WTC11 (cell line): ENCODE results near the gene NEK4.

Experiments used
- CTCF ChIP-seq: fragments of 200-600 bp; IDR thresholded peaks from 2 replicates; pipeline ENCODE4 v1.8.0; 2022; ENCODE audit warnings: antibody characterized with exemption
- E2F4 ChIP-seq: sonication (generic); formaldehyde crosslinking; IDR thresholded peaks from 2 replicates; pipeline ENCODE4 v1.8.1; 2022; ENCODE audit warnings: low read depth, mild to moderate bottlenecking, moderate library complexity, missing genetic modification reagents, borderline replicate concordance
- IRF2 ChIP-seq: sonication (generic); formaldehyde crosslinking; IDR thresholded peaks from 2 replicates; pipeline ENCODE4 v1.8.0; 2022; ENCODE audit warnings: low read depth, missing genetic modification reagents, borderline replicate concordance
- JUN ChIP-seq: sonication (generic); formaldehyde crosslinking; IDR thresholded peaks from 2 replicates; pipeline ENCODE4 v1.8.0; 2023; ENCODE audit warnings: mild to moderate bottlenecking, missing genetic modification reagents
- NFYB ChIP-seq: sonication (generic); formaldehyde crosslinking; conservative IDR thresholded peaks from 2 replicates; pipeline ENCODE4 v1.8.0; 2022; ENCODE audit warnings: low read depth, missing genetic modification reagents
- TCF7 ChIP-seq: sonication (generic); formaldehyde crosslinking; IDR thresholded peaks from 2 replicates; pipeline ENCODE4 v1.8.0; 2022; ENCODE audit warnings: mild to moderate bottlenecking, low read depth, missing genetic modification reagents, moderate library complexity
- TP53 ChIP-seq: sonication (generic); formaldehyde crosslinking; IDR thresholded peaks from 2 replicates; pipeline ENCODE4 v1.8.1; 2023; ENCODE audit warnings: mild to moderate bottlenecking, missing genetic modification reagents
- TF ChIP-seq, protein P1 (sequence below): sonication (generic); formaldehyde crosslinking; IDR thresholded peaks from 2 replicates; pipeline ENCODE4 v1.8.1; 2023; ENCODE audit warnings: mild to moderate bottlenecking, missing genetic modification reagents

DNA sequence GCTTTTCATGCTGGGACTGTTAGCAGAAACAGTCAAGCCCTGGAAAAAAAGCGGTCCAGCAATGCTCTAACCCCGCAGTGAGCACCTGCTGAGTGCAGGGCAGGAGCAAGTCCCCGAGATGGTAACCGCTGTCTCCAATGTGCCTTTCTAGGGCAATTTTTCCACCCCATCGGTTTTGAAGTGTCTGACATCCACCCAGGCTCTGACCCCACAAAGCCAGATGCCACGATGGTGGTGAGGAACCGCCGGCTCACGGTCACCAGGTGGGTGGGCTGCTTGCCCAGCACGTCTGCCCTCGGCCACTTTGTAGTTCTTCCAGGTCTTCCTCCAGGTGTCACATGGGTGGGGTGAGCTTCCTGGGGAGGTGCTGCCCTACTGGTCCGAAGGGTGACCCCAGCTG is 20.6 kb upstream of the NEK4 start:
- no peak for TF ChIP-seq E2F4 (CRISPR knock-in tag)
- no peak for TF ChIP-seq CTCF
- no peak for TF ChIP-seq IRF2
- TF ChIP-seq JUN (CRISPR knock-in tag), result no peak
- TF ChIP-seq, protein P1, sequence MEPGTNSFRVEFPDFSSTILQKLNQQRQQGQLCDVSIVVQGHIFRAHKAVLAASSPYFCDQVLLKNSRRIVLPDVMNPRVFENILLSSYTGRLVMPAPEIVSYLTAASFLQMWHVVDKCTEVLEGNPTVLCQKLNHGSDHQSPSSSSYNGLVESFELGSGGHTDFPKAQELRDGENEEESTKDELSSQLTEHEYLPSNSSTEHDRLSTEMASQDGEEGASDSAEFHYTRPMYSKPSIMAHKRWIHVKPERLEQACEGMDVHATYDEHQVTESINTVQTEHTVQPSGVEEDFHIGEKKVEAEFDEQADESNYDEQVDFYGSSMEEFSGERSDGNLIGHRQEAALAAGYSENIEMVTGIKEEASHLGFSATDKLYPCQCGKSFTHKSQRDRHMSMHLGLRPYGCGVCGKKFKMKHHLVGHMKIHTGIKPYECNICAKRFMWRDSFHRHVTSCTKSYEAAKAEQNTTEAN (CRISPR knock-in tag), result no peak
- TF ChIP-seq TP53 (CRISPR knock-in tag), result no peak
- TF ChIP-seq NFYB (CRISPR knock-in tag), result no peak
- TF ChIP-seq TCF7 (CRISPR knock-in tag), result no peak
